ENCODE measurements around the gene AIMP1. TPM values are rescaled to one million over a fixed set of nuclear protein-coding genes. Genes with fewer than 3 reads are reported as not detected.
A peak's percentile ranks its signal among the peaks of the same experiment; 100 is the strongest.

The AIMP1 gene
- total RNA-seq, 1 experiment from 2014 or later: 143 TPM

GRCh38 chr4:106334741-106335470, 18.6 kb downstream of the AIMP1 start:
- peaks cover 92% of the 10 kb centered on the region for H3K36me3 Mint-ChIP-seq (ENCODE audit: insufficient read depth, unreplicated experiment)
- intact Hi-C loops (cut with micrococcal nuclease; ENCODE audit: unreplicated experiment): no loop called here
- ChIA-PET POLR2A (interaction anchor here (0.7 kb wide), 1 partner anchor 487 kb away, joined by 3 read pairs; no protein-coding TSS in a partner anchor), CTCF (no interaction called here)
- no peak for TF ChIP-seq CTCF (IDR thresholded peaks at IDR 0.05; ENCODE audit: insufficient read depth in 1 of 2, low read depth in 1 of 2, low read length in 1 of 2, severe bottlenecking in 1 of 2, unreplicated experiment in 1 of 2)
- no TSS peak for BruUV-seq (replicated peaks)
- peaks cover 13% of the 10 kb centered on the region for H3K9me3 Mint-ChIP-seq (ENCODE audit: unreplicated experiment)
- no peaks in the 10 kb centered on the region for H3K4me1 Mint-ChIP-seq (ENCODE audit: low read depth, unreplicated experiment)
- Histone ChIP-seq H3K27me3 (replicated peaks; ENCODE audit: control insufficient read depth, insufficient read depth, low read length) (no peaks in the 10 kb centered on the region), H3K9me3 (peaks cover 6% of the 10 kb centered on the region; the same call in 1 of the 2 replicates), H3K36me3 (ENCODE audit: control insufficient read depth, insufficient read depth, low read length) (peaks cover 8% of the 10 kb centered on the region), H3K4me1 (no peaks in the 10 kb centered on the region; the same call in 1 of the 2 replicates), H3K4me3 (ENCODE audit: low read depth, low read length) (no peak overlapping the region)
- no peak overlapping the region for H3K4me3 Mint-ChIP-seq (ENCODE audit: unreplicated experiment)
- H3K27ac Mint-ChIP-seq (ENCODE audit: unreplicated experiment): no peak overlapping the region
- DNase-seq: no peak
- no peaks in the 10 kb centered on the region for H3K27me3 Mint-ChIP-seq (ENCODE audit: insufficient read depth, unreplicated experiment)

- intact Hi-C loops (cut with micrococcal nuclease; ENCODE audit: unreplicated experiment): no loop called here
- Histone ChIP-seq H3K4me1 (peaks cover 10% of the 10 kb centered on the region; the same call in 1 of the 2 replicates), H3K36me3 (ENCODE audit: control insufficient read depth, insufficient read depth, low read length) (peaks cover 6% of the 10 kb centered on the region), H3K27me3 (replicated peaks; ENCODE audit: control insufficient read depth, insufficient read depth, low read length) (no peaks in the 10 kb centered on the region), H3K4me3 (ENCODE audit: low read depth, low read length) (no peak overlapping the region), H3K9me3 (peaks cover 6% of the 10 kb centered on the region; the same call in 1 of the 2 replicates)
- Mint-ChIP-seq H3K4me3 (ENCODE audit: unreplicated experiment) (no peak overlapping the region), H3K36me3 (ENCODE audit: insufficient read depth, unreplicated experiment) (peaks cover 93% of the 10 kb centered on the region), H3K27me3 (ENCODE audit: insufficient read depth, unreplicated experiment) (no peaks in the 10 kb centered on the region), H3K4me1 (ENCODE audit: low read depth, unreplicated experiment) (peaks cover 6% of the 10 kb centered on the region), H3K27ac (ENCODE audit: unreplicated experiment) (no peak overlapping the region), H3K9me3 (ENCODE audit: unreplicated experiment) (peaks cover 27% of the 10 kb centered on the region)
- BruUV-seq (replicated peaks): no TSS peak
- POLR2A ChIA-PET: no interaction called here
- no peak for TF ChIP-seq CTCF (IDR thresholded peaks at IDR 0.05; ENCODE audit: insufficient read depth in 1 of 2, low read depth in 1 of 2, low read length in 1 of 2, severe bottlenecking in 1 of 2, unreplicated experiment in 1 of 2)
- CTCF ChIA-PET: no interaction called here
- no peak for DNase-seq
These were observed 20.3 kb downstream of the AIMP1 start for GRCh38 chr4:106336618-106337017.

DNA sequence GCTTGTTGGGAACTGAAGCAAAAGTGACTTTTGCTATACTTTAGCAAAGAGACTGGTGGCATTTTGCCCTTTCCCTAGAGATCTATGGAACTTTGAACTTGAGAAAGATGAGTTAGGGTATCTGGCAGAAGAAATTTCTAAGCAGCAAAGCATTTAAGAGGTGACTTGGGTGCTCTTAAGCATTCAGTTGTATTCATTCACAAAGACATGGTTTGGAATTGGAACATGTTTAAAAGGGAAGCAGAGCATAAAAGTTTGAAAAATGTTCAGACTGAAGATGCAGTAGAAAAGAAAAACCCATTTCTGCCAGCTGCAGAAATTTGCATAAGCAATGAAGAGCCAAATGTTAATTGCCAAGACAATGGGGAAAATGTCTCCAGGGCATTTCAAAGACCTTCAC, 21.6 kb downstream of the AIMP1 start:
- no TSS peak for BruUV-seq (replicated peaks)
- H3K27me3 Mint-ChIP-seq (ENCODE audit: insufficient read depth, unreplicated experiment): no peaks in the 10 kb centered on the region
- intact Hi-C loops (cut with micrococcal nuclease; ENCODE audit: unreplicated experiment): no loop called here

More for the DNA sequence above, 21.6 kb downstream of the AIMP1 start:
- no peak for DNase-seq
- Histone ChIP-seq H3K4me1 (peaks cover 20% of the 10 kb centered on the region; the same call in 1 of the 2 replicates), H3K36me3 (ENCODE audit: control insufficient read depth, insufficient read depth, low read length) (peaks cover 5% of the 10 kb centered on the region), H3K27me3 (replicated peaks; ENCODE audit: control insufficient read depth, insufficient read depth, low read length) (no peaks in the 10 kb centered on the region), H3K9me3 (peaks cover 6% of the 10 kb centered on the region; the same call in 1 of the 2 replicates), H3K4me3 (ENCODE audit: low read depth, low read length) (no peak overlapping the region)
- Mint-ChIP-seq H3K27ac (ENCODE audit: unreplicated experiment) (peak overlapping the region; percentile 28), H3K9me3 (ENCODE audit: unreplicated experiment) (peaks cover 27% of the 10 kb centered on the region), H3K4me3 (ENCODE audit: unreplicated experiment) (no peak overlapping the region), H3K36me3 (ENCODE audit: insufficient read depth, unreplicated experiment) (peaks cover 92% of the 10 kb centered on the region), H3K4me1 (ENCODE audit: low read depth, unreplicated experiment) (peaks cover 6% of the 10 kb centered on the region)
- ChIA-PET CTCF (no interaction called here), POLR2A (no interaction called here)
- TF ChIP-seq CTCF (IDR thresholded peaks at IDR 0.05; ENCODE audit: insufficient read depth in 1 of 2, low read depth in 1 of 2, low read length in 1 of 2, severe bottlenecking in 1 of 2, unreplicated experiment in 1 of 2): no peak
